ENCODE results near the gene LRWD1. TPM values are rescaled to one million over a fixed set of nuclear protein-coding genes. Genes with fewer than 3 reads are reported as not detected.

LRWD1 gene
- total and polyA plus RNA-seq, 2 of the 13 experiments (the other 11 are each of a cell fraction or from before 2014, with no cell fraction given): 8.5 to 16.3 TPM

DNA sequence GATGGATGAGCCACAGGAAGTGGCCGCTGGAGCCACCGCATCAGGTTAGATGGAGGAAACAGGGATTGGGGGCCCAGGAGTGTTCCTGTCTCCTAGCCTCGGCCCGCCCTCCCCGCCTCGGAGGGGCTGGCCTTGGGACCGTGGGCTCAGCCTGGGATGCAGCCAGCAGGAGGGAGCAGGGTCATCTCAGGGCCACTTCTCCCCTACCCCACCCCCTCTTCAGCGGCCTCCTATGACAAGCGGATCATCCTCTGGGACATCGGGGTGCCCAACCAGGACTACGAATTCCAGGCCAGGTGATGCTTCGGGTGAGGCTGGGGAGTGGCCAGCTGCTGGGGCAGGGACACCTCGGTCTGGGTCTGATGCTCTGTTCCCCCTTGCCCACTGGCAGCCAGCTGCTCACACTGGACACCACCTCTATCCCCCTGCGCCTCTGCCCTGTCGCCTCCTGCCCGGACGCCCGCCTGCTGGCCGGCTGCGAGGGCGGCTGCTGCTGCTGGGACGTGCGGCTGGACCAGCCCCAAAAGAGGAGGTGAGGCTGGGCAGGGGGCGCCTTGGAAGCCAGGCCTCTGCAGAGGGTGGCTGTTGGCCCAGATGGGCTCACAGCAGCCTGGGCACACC, 4.7 kb downstream of the LRWD1 start:
- Histone ChIP-seq H3K4me3 (replicated peaks in 1 of 3; ENCODE audit: insufficient read depth in 1 of 3, low read depth in 2 of 3, low read length in 3 of 3) (no peak overlapping the region), H3K4me2 (ENCODE audit: low read depth, low read length) (no peak overlapping the region), H3K27me3 (ENCODE audit: control insufficient read depth in 1 of 2, insufficient read depth in 2 of 2, low read length in 2 of 2) (peaks cover 0 to 1% of the 10 kb centered on the region in 2 experiments; a peak in 1 of 5 replicates), H3K4me1 (ENCODE audit: insufficient read depth, low read length) (peaks cover 15% of the 10 kb centered on the region), H4K20me1 (ENCODE audit: insufficient read depth, low read length) (no peaks in the 10 kb centered on the region), H3K36me3 (replicated peaks in 1 of 2; ENCODE audit: control insufficient read depth in 1 of 2, insufficient read depth in 2 of 2, low read length in 2 of 2) (peaks cover 5 to 7% of the 10 kb centered on the region in 2 experiments; a peak in 2 of 5 replicates), H3K9me3 (ENCODE audit: low read length) (no peaks in the 10 kb centered on the region), H3K9ac (ENCODE audit: insufficient read depth, low read depth, low read length) (no peak overlapping the region), H3K27ac (ENCODE audit: extremely low read length, insufficient read depth, low read length) (no peak overlapping the region), H2AFZ (ENCODE audit: low read length) (no peak overlapping the region), H3K79me2 (ENCODE audit: insufficient read depth, low read length) (peaks cover 2% of the 10 kb centered on the region)
- BruUV-seq (replicated peaks): no TSS peak
- intact Hi-C loops (cut with micrococcal nuclease; ENCODE audit: unreplicated experiment): no loop called here
- no peak for ATAC-seq
- no peak for FAIRE-seq
- no peak for DNase-seq (ENCODE audit: low spot score)
- ChIA-PET CTCF (ENCODE audit: low intra/inter-chr PET ratio, low total read pairs) (no interaction called here), POLR2A (no interaction called here)
- TF ChIP-seq POLR2A (IDR thresholded peaks at IDR 0.05; ENCODE audit: insufficient read depth in 1 of 2, low read depth in 2 of 2, low read length in 2 of 2): no peak
- TF ChIP-seq, protein P1, sequence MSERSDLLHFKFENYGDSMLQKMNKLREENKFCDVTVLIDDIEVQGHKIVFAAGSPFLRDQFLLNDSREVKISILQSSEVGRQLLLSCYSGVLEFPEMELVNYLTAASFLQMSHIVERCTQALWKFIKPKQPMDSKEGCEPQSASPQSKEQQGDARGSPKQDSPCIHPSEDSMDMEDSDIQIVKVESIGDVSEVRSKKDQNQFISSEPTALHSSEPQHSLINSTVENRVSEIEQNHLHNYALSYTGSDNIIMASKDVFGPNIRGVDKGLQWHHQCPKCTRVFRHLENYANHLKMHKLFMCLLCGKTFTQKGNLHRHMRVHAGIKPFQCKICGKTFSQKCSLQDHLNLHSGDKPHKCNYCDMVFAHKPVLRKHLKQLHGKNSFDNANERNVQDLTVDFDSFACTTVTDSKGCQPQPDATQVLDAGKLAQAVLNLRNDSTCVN (CRISPR knock-in tag; IDR thresholded peaks at IDR 0.05; ENCODE audit: borderline replicate concordance): no peak
- no peak for TF ChIP-seq JUN (CRISPR knock-in tag; IDR thresholded peaks at IDR 0.05)
- TF ChIP-seq CAMTA2 (CRISPR knock-in tag; IDR thresholded peaks at IDR 0.05; ENCODE audit: borderline replicate concordance): no peak
- TF ChIP-seq ZSCAN20 (CRISPR knock-in tag; IDR thresholded peaks at IDR 0.05; ENCODE audit: borderline replicate concordance): no peak
- TF ChIP-seq, protein P2, sequence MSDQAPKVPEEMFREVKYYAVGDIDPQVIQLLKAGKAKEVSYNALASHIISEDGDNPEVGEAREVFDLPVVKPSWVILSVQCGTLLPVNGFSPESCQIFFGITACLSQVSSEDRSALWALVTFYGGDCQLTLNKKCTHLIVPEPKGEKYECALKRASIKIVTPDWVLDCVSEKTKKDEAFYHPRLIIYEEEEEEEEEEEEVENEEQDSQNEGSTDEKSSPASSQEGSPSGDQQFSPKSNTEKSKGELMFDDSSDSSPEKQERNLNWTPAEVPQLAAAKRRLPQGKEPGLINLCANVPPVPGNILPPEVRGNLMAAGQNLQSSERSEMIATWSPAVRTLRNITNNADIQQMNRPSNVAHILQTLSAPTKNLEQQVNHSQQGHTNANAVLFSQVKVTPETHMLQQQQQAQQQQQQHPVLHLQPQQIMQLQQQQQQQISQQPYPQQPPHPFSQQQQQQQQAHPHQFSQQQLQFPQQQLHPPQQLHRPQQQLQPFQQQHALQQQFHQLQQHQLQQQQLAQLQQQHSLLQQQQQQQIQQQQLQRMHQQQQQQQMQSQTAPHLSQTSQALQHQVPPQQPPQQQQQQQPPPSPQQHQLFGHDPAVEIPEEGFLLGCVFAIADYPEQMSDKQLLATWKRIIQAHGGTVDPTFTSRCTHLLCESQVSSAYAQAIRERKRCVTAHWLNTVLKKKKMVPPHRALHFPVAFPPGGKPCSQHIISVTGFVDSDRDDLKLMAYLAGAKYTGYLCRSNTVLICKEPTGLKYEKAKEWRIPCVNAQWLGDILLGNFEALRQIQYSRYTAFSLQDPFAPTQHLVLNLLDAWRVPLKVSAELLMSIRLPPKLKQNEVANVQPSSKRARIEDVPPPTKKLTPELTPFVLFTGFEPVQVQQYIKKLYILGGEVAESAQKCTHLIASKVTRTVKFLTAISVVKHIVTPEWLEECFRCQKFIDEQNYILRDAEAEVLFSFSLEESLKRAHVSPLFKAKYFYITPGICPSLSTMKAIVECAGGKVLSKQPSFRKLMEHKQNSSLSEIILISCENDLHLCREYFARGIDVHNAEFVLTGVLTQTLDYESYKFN (CRISPR knock-in tag; conservative IDR thresholded peaks at IDR 0.05): no peak
- no peak for TF ChIP-seq ZNF205 (CRISPR knock-in tag; IDR thresholded peaks at IDR 0.05)
- TF ChIP-seq, protein P3, sequence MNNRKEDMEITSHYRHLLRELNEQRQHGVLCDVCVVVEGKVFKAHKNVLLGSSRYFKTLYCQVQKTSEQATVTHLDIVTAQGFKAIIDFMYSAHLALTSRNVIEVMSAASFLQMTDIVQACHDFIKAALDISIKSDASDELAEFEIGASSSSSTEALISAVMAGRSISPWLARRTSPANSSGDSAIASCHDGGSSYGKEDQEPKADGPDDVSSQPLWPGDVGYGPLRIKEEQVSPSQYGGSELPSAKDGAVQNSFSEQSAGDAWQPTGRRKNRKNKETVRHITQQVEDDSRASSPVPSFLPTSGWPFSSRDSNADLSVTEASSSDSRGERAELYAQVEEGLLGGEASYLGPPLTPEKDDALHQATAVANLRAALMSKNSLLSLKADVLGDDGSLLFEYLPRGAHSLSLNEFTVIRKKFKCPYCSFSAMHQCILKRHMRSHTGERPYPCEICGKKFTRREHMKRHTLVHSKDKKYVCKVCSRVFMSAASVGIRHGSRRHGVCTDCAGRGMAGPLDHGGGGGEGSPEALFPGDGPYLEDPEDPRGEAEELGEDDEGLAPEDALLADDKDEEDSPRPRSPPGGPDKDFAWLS (CRISPR knock-in tag; IDR thresholded peaks at IDR 0.05; ENCODE audit: borderline replicate concordance): no peak
- TF ChIP-seq, protein P4, sequence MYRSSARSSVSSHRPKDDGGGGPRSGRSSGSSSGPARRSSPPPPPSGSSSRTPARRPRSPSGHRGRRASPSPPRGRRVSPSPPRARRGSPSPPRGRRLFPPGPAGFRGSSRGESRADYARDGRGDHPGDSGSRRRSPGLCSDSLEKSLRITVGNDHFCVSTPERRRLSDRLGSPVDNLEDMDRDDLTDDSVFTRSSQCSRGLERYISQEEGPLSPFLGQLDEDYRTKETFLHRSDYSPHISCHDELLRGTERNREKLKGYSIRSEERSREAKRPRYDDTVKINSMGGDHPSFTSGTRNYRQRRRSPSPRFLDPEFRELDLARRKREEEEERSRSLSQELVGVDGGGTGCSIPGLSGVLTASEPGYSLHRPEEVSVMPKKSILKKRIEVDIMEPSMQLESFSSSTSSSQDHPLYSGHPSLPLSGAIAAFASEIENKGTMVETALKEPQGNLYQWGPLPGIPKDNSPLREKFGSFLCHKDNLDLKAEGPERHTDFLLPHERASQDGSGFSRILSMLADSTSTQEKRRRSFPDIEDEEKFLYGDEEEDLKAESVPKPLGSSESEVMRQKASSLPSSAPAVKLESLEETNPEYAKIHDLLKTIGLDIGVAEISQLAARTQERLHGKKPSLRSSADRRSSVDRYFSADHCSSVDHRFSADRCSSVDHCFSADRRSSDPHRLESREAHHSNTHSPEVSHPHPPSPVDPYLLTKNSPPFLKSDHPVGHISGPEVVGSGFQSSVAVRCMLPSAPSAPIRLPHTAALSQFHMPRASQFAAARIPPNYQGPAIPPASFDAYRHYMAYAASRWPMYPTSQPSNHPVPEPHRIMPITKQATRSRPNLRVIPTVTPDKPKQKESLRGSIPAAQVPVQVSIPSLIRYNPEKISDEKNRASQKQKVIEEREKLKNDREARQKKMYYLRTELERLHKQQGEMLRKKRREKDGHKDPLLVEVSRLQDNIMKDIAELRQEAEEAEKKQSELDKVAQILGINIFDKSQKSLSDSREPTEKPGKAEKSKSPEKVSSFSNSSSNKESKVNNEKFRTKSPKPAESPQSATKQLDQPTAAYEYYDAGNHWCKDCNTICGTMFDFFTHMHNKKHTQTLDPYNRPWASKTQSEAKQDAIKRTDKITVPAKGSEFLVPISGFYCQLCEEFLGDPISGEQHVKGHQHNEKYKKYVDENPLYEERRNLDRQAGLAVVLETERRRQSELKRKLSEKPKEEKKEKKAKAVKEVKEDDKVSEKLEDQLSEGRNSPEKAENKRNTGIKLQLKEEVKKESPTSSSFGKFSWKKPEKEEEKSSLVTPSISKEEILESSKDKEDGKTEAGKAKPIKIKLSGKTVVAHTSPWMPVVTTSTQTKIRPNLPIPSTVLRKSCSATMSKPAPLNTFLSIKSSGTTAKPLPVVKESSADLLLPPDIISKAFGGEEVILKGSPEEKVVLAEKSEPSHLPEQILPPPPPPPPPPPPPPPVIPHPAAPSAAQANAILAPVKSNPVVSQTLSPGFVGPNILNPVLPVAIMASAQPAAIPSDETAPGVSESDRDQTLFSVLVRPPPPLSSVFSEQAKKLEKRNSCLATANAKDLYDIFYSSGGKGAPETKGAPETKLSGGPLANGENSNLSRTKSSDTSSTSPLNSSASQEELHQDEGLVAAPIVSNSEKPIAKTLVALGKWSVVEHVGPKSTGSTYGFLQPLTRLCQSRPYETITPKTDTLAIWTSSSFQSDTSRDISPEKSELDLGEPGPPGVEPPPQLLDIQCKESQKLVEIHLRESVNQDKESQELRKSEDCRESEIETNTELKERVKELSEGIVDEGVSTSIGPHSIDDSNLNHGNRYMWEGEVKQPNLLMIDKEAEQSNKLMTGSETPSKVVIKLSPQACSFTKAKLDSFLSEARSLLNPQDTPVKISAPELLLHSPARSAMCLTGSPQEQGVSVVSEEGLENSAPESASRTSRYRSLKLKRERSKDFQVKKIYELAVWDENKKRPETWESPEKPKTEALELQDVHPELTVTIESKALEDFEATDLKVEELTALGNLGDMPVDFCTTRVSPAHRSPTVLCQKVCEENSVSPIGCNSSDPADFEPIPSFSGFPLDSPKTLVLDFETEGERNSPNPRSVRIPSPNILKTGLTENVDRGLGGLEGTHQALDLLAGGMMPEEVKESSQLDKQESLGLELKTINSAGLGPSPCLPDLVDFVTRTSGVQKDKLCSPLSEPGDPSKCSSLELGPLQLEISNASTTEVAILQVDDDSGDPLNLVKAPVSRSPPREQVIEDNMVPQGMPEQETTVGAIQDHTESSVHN (CRISPR knock-in tag; IDR thresholded peaks at IDR 0.05): no peak
- in situ Hi-C loops (cut with HindIII; ENCODE audit: extremely low pct_ligation_motif_present, low pct_unique_long_range_greater_than_20kb): no loop called here
- 95% methylated on average over 19 of the region's 24 CpGs for WGBS (ENCODE audit: low lambda C conversion rate)
